GM21423 (cell line): ENCODE measurements around the gene ENAM.
A peak's percentile ranks its signal among the peaks of the same experiment; 100 is the strongest.
"Not testable (repeated sequence)": the region's sequence is repeated elsewhere in the genome, so short reads cannot be mapped to it uniquely, and the experiment has no call there.

ENCODE experiments used
- ATAC-seq: cut with Tn5 transposase; IDR thresholded peaks from one replicate; pipeline ENCODE4 v1.9.1; 2021; ENCODE audit warnings: mild to moderate bottlenecking, moderate library complexity; ENCODE audit not compliant: unreplicated experiment

The ENAM gene

DNA sequence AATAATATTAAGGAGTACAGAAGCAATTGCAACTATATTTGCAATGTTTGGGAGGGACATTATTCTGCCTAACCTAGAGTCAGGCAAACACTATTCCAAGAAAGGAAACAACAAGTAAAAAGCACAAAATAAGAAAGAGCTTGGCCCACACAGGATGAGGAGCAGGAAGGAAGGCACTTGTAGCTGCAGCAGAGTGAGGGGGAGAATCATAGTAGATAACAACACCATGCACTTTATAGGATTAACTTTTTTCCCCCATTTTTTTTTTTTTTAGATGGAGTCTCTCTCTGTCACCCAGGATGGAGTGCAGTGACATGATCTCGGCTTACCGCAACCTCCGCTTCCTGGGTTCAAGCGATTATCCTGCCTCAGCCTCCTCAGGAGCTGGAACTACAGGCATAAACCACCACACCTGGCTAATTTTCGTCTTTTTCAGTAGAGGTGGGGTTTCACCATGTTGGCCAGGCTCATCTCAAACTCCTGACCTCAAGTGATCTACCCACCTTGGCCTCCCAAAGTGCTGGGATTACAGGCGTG, 48.1 kb downstream of the ENAM start:
- no peak for ATAC-seq

- peak; percentile 75 for ATAC-seq
Measured at GRCh38 chr4:70678383-70678999, 49.9 kb downstream of the ENAM start.

DNA sequence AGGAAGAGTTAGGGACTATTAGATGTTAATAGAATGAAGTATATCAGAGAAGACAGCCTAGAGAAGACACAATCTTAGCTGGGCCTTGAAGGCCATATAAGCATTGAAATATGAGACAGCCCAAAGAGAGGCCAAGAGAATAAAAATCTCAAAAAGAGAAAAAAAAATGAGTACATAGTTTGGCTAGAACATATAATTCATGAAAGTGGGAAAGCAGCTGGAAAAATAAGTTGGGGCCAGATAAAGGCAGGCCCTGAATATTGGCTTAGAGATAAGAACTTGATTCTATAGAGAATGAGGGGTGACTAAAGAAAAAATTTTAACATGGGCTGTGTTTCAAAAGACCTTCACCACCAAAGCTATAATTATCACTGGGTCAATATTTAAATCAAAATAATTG, 52.4 kb downstream of the ENAM start:
- no peak for ATAC-seq

DNA sequence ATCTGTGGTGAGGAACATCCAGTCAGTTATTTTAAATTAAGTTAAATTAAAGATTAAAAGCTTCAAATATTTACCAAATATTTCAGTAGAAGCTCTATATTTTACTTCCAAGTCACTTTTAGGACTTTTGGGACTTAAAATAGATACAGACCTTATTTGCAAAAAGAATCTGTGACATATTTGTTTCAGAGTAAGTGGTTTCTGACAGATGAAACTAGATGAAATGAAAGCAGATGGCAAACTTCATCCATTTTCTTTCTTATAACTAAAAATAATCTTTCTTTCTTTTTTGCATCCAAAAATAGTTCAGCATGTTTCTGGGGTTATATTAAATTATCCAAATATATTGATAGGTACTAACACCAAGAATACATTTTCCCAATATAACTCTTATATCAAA, 53.2 kb downstream of the ENAM start:
- ATAC-seq: peak; percentile 48

DNA sequence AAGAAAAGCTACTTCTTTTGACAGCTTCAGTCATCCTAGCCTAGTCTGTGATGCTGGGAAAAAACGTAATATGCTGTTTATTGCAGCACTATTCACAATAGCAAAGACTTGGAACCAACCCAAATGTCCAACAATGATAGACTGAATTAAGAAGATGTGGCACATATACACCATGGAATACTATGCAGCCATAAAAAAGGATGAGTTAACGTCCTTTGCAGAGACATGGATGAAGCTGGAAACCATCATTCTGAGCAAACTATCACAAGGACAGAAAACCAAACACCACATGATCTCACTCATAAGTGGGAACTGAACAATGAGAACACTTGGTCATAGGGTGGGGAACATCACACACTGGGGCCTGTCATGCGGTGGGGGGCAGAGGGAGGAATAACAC, 53.6 kb downstream of the ENAM start:
- ATAC-seq: not testable (repeated sequence)

DNA sequence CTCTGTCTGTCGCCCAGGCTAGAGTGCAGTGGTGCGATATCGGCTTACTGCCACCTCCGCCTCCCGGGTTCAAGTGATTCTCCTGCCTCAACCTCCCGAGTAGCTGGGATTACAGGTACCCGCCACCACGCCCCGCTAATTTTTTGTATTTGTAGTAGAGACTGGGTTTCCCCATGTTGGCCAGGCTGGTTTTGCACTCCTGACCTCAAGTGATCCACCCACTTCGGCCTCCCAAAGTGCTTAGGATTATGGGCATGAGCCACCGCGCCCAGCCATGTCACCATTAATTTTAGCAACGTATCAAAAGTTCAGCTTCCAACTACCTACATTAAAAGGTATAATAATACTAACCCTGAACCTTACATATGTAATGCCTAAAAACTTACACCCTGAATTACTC, 58.8 kb downstream of the ENAM start:
- no peak for ATAC-seq

DNA sequence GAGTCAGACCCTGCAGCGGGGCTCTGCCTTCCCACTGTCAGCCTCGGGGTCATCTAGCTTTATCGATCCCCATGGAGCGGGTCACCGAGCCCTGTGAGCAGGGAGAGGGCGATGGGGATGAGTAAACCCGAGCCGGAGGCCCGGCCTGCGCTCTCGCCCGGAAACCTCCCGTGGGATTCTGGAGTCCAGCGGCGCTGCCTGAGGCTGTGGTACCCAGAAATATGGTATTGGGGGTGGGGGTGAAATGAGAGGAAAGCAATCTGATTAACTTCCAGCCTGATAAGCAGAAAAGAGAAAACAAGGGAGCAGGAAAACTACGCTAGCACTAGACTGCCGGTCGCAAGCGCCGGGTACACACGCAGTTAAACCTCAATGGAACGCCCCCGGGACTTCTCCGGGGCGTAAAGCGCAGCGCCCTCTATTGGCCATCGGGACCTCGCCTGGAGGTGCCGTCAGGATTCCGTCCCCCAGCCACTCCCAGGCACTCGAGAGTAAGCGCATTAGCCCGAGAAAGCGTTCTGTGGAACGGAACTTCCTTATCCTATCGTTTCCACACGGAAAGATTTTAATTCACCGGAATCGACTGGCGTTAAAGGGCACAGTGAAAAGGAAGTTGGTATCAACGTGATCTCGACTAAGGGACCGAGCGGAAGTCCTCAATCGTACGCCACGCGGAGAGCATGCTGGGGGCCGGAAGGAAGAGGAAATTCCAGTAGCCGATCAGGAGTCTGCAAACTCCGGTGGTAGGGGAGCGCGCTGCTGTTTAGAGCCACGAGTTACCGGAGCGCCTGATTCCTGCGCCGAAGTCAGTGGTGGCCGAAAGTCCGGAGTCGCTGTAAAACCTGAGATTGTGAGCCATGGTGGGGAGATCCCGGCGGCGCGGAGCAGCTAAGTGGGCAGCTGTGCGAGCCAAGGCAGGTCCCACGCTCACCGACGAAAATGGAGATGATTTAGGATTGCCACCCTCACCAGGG, 59.6 kb downstream of the ENAM start, which contains the start of gene UTP3:
TSS of gene UTP3 (plus strand) at position 712 of the 974 bp plus-strand sequence. CDS start at position 858, 146 bp downstream.
- peak; percentile 91 for ATAC-seq

DNA sequence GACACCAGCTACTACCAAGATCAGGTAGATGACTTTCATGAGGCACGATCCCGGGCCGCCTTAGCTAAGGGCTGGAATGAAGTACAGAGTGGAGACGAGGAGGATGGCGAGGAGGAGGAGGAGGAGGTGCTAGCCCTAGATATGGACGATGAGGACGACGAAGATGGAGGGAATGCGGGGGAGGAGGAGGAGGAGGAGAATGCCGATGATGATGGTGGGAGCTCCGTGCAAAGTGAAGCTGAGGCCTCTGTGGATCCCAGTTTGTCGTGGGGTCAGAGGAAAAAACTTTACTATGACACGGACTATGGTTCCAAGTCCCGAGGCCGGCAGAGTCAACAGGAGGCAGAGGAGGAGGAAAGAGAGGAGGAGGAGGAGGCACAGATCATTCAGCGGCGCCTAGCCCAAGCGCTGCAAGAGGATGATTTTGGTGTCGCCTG, 60.3 kb downstream of the ENAM start:
- ATAC-seq: peak; percentile 1

- no peak for ATAC-seq
Measured at GRCh38 chr4:70691661-70692060, 63.1 kb downstream of the ENAM start.

- ATAC-seq: not testable (repeated sequence)
Measured at GRCh38 chr4:70694633-70695032, 66.1 kb downstream of the ENAM start.
